Upper lobe of left lung (tissue), 6 donors: ENCODE results near the gene LMO4. TPM values are rescaled to one million over a fixed set of nuclear protein-coding genes. Genes with fewer than 3 reads are reported as not detected.

Source experiments
- ATAC-seq, 2 donors: fragments of 200-7000 bp; cut with Tn5 transposase; one replicate each; pipeline ENCODE4 v1.9.1; 2022; ENCODE audit warnings: mild to moderate bottlenecking in 2 of 2, moderate library complexity in 2 of 2; ENCODE audit not compliant: low FRiP score in 2 of 2
- DNase-seq, 2 donors: peaks; one replicate each; pipeline ENCODE4 v3.0.0-alpha.2; 2019 to 2020
- H3K27ac ChIP-seq, 4 donors: fragments of 200-600 bp; sonication (generic); one replicate each; pipeline ENCODE4 v1.5.1; 2016 to 2019
- H3K27me3 ChIP-seq, 4 donors: fragments of 200-600 bp; sonication (generic); one replicate each; pipeline ENCODE4 v1.5.1; 2017 to 2019
- H3K36me3 ChIP-seq, 4 donors: fragments of 200-600 bp; sonication (generic); one replicate each; pipeline ENCODE4 v1.5.1; 2016 to 2019
- H3K4me1 ChIP-seq, 4 donors: fragments of 200-600 bp; sonication (generic); one replicate each; pipeline ENCODE4 v1.5.1; 2018 to 2019
- H3K4me3 ChIP-seq, 4 donors: fragments of 200-600 bp; sonication (generic); one replicate each; pipeline ENCODE4 v1.5.1; 2017 to 2019; ENCODE audit warnings: mild to moderate bottlenecking in 2 of 4, moderate library complexity in 1 of 4
- H3K9me3 ChIP-seq, 4 donors: fragments of 200-600 bp; sonication (generic); one replicate each; pipeline ENCODE4 v1.5.1; 2018 to 2019
- CTCF ChIP-seq, 6 experiments: fragments of 450-650 bp in 4 of 6; fragments of 200-600 bp in 2 of 6; sonication (generic) in 2 of 6; IDR thresholded peaks; one replicate each; pipeline ENCODE4 v1.5.1; 2016 to 2019; ENCODE audit warnings: antibody characterized with exemption in 6 of 6
- EP300 ChIP-seq, 4 donors: sonication (generic); formaldehyde crosslinking; IDR thresholded peaks; one replicate each; pipeline ENCODE4 v1.5.1; 2017; ENCODE audit warnings: antibody characterized with exemption in 4 of 4, control low read depth in 2 of 4
- POLR2A ChIP-seq, 4 donors: fragments of 450-650 bp; IDR thresholded peaks; one replicate each; pipeline ENCODE4 v1.5.1; 2016 to 2017; ENCODE audit warnings: antibody characterized with exemption in 4 of 4, mild to moderate bottlenecking in 2 of 4
- POLR2AphosphoS5 ChIP-seq, 2 donors: sonication (generic); formaldehyde crosslinking; IDR thresholded peaks; one replicate each; pipeline ENCODE4 v1.5.1; 2017; ENCODE audit warnings: antibody characterized with exemption in 2 of 2
- WGBS, 2 donors: methylation state at CpG; one replicate each; pipeline ENCODE4 v1.1.5; 2017 to 2018; 5-methylcytosine and 5-hydroxymethylcytosine counted together
- total RNA-seq, 6 donors: library from RNA; depleted of rRNA in 4 of 6; stranded (reverse); fragments of >200 nt in 4 of 6; gene quantifications; one replicate each; pipeline versions ENCODE4 v1.1.0 to v1.2.1, GENCODE V29; 2016 to 2021
- donor health status: DM: no; HTN: no; CAD: no; lungs with moderate emphysema.
- donor health status: DM: no; HTN: yes; CAD: no; lungs with severe emphysema.

LMO4 gene
- total RNA-seq, 6 donors from 2014 or later, result 23.7 to 54.4 (median 42.4) TPM

- no peak overlapping the region for H3K27ac ChIP-seq
- peaks cover 12 to 36% (median 25%) of the 10 kb centered on the region in 4 donors for H3K36me3 ChIP-seq
- 85 to 91% methylated on average over 5 of the region's 5 CpGs for WGBS, 2 donors
- DNase-seq (no peak), ATAC-seq (no peak)
- peaks cover 27 to 38% (median 32%) of the 10 kb centered on the region in 4 donors for H3K4me1 ChIP-seq
- TF ChIP-seq EP300 (IDR thresholded peaks at IDR 0.05) (no peak), CTCF (IDR thresholded peaks at IDR 0.05) (no peak), POLR2AphosphoS5 (IDR thresholded peaks at IDR 0.05) (no peak), POLR2A (IDR thresholded peaks at IDR 0.05) (no peak)
- no peak overlapping the region for H3K4me3 ChIP-seq
- no peaks in the 10 kb centered on the region for H3K27me3 ChIP-seq
- H3K9me3 ChIP-seq, result no peaks in the 10 kb centered on the region
Measured at GRCh38 chr1:87337606-87338005, 8.9 kb downstream of the LMO4 start.

GRCh38 chr1:87338566-87338965 is 9.9 kb downstream of the LMO4 start:
- Histone ChIP-seq H3K4me3 (no peak overlapping the region), H3K36me3 (peaks cover 12 to 45% (median 25%) of the 10 kb centered on the region in 4 donors), H3K9me3 (no peaks in the 10 kb centered on the region), H3K27me3 (no peaks in the 10 kb centered on the region), H3K4me1 (peaks cover 23 to 29% (median 25%) of the 10 kb centered on the region in 4 donors), H3K27ac (no peak overlapping the region)
- 37 to 48% methylated on average over 3 of the region's 3 CpGs for WGBS, 2 donors
- no peak for DNase-seq
- ATAC-seq, result no peak
- TF ChIP-seq POLR2AphosphoS5 (IDR thresholded peaks at IDR 0.05) (no peak), EP300 (IDR thresholded peaks at IDR 0.05) (no peak), POLR2A (IDR thresholded peaks at IDR 0.05) (no peak), CTCF (IDR thresholded peaks at IDR 0.05) (no peak)

- Histone ChIP-seq H3K4me3 (no peak overlapping the region), H3K4me1 (peaks cover 0 to 5% (median 0%) of the 10 kb centered on the region in 4 donors), H3K27me3 (no peaks in the 10 kb centered on the region), H3K27ac (no peak overlapping the region), H3K36me3 (peaks cover 12 to 78% (median 25%) of the 10 kb centered on the region in 4 donors), H3K9me3 (no peaks in the 10 kb centered on the region)
- DNase-seq (no peak), ATAC-seq (no peak)
- 80 to 90% methylated on average over 3 of the region's 3 CpGs for WGBS, 2 donors
- TF ChIP-seq POLR2AphosphoS5 (IDR thresholded peaks at IDR 0.05), result no peak
- TF ChIP-seq CTCF (IDR thresholded peaks at IDR 0.05), result no peak
- TF ChIP-seq EP300 (IDR thresholded peaks at IDR 0.05), result no peak
- TF ChIP-seq POLR2A (IDR thresholded peaks at IDR 0.05), result no peak
Measured at GRCh38 chr1:87344231-87344630, 15.6 kb downstream of the LMO4 start.

GRCh38 chr1:87346130-87346814 is 17.6 kb downstream of the LMO4 start:
- 62 to 69% methylated on average over 8 of the region's 8 CpGs for WGBS, 2 donors
- H3K9me3 ChIP-seq, result no peaks in the 10 kb centered on the region
- peaks cover under 1 to 58% (median 8%) of the 10 kb centered on the region in 4 donors for H3K36me3 ChIP-seq
- ATAC-seq, result no peak
- H3K4me3 ChIP-seq, result no peak overlapping the region
- peaks cover 0 to 5% (median 0%) of the 10 kb centered on the region in 4 donors for H3K4me1 ChIP-seq
- peak overlapping the region in 2 of 4 donors; percentile 0 to 22 for H3K27ac ChIP-seq
- TF ChIP-seq POLR2A (IDR thresholded peaks at IDR 0.05), result no peak
- no peak for TF ChIP-seq CTCF (IDR thresholded peaks at IDR 0.05)
- H3K27me3 ChIP-seq, result no peaks in the 10 kb centered on the region
- DNase-seq, result peak in 1 of 2 donors; percentile 13
